ENCODE measurements around the gene SLC22A3. TPM values are rescaled to one million over a fixed set of nuclear protein-coding genes. Genes with fewer than 3 reads are reported as not detected.
A peak's percentile ranks its signal among the peaks of the same experiment; 100 is the strongest.
"Not testable (repeated sequence)": the region's sequence is repeated elsewhere in the genome, so short reads cannot be mapped to it uniquely, and the experiment has no call there.

Gene SLC22A3
- total RNA-seq, 1 experiment from 2014 or later: 0.09 TPM

DNA sequence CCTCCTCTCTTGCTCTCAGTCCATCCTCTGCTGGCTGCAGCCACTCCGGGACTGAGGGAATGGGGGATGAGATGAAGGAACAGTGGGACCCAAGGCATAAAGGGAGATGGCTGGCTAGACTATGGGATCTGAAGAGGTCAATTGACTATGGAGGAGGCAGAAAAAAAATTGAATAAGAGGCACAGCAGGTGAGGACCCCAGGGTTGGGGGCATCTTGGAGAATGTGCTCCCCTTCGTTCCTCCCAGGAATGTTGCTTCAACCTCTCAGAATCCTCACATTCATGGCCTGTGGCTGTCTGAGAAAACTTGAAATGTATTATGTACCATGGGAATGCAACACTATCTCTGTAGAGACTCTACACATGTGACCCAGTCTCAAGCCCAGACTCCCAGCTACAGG is 121.0 kb downstream of the SLC22A3 start:
- H3K4me1 Mint-ChIP-seq (ENCODE audit: insufficient read depth, unreplicated experiment): no peaks in the 10 kb centered on the region
- TF ChIP-seq, protein P1, sequence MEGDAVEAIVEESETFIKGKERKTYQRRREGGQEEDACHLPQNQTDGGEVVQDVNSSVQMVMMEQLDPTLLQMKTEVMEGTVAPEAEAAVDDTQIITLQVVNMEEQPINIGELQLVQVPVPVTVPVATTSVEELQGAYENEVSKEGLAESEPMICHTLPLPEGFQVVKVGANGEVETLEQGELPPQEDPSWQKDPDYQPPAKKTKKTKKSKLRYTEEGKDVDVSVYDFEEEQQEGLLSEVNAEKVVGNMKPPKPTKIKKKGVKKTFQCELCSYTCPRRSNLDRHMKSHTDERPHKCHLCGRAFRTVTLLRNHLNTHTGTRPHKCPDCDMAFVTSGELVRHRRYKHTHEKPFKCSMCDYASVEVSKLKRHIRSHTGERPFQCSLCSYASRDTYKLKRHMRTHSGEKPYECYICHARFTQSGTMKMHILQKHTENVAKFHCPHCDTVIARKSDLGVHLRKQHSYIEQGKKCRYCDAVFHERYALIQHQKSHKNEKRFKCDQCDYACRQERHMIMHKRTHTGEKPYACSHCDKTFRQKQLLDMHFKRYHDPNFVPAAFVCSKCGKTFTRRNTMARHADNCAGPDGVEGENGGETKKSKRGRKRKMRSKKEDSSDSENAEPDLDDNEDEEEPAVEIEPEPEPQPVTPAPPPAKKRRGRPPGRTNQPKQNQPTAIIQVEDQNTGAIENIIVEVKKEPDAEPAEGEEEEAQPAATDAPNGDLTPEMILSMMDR (IDR thresholded peaks at IDR 0.05; ENCODE audit: unreplicated experiment): no peak
- H3K4me3 Mint-ChIP-seq (ENCODE audit: unreplicated experiment): no peak overlapping the region
- H3K27ac Mint-ChIP-seq (ENCODE audit: low read depth, unreplicated experiment): no peak overlapping the region
- DNase-seq (ENCODE audit: unreplicated experiment): no peak
- H3K36me3 Mint-ChIP-seq (ENCODE audit: insufficient read depth, unreplicated experiment): no peaks in the 10 kb centered on the region
- ChIA-PET POLR2A (no interaction called here), CTCF (interaction anchor here (0.6 kb wide), 1 partner anchor 13 kb away, joined by 3 read pairs; no protein-coding TSS in a partner anchor)
- no TSS peak for BruUV-seq (replicated peaks)
- no peaks in the 10 kb centered on the region for H3K9me3 Mint-ChIP-seq (ENCODE audit: unreplicated experiment)
- intact Hi-C loops (cut with micrococcal nuclease): no loop called here
- H3K27me3 Mint-ChIP-seq (ENCODE audit: insufficient read depth, unreplicated experiment): no peaks in the 10 kb centered on the region

DNA sequence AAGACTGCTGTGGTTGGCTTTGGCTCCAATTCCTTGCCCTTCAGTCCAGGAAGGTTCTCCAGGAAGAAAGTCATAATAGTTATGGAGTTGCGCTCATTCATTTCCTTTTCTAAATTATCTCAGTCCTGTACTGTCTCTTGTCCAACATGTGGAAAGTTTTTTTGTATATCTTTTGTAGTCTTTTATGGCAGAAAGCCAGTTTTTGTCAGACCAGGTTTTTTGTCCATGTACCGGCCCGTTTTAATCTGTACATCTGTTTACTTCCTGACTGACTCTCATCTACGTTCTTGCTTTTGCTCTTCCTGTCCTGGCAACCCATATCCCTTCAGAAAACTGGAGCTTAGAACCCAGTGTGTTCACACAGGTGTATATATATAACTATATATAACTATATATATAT is 127.9 kb downstream of the SLC22A3 start:
- BruUV-seq (replicated peaks); intact Hi-C loops (cut with micrococcal nuclease); H3K4me3 Mint-ChIP-seq (ENCODE audit: unreplicated experiment); POLR2A ChIA-PET; H3K4me1 Mint-ChIP-seq (ENCODE audit: insufficient read depth, unreplicated experiment); H3K27me3 Mint-ChIP-seq (ENCODE audit: insufficient read depth, unreplicated experiment); H3K27ac Mint-ChIP-seq (ENCODE audit: low read depth, unreplicated experiment); H3K36me3 Mint-ChIP-seq (ENCODE audit: insufficient read depth, unreplicated experiment); H3K9me3 Mint-ChIP-seq (ENCODE audit: unreplicated experiment); DNase-seq (ENCODE audit: unreplicated experiment); CTCF ChIA-PET: not testable (repeated sequence)

DNA sequence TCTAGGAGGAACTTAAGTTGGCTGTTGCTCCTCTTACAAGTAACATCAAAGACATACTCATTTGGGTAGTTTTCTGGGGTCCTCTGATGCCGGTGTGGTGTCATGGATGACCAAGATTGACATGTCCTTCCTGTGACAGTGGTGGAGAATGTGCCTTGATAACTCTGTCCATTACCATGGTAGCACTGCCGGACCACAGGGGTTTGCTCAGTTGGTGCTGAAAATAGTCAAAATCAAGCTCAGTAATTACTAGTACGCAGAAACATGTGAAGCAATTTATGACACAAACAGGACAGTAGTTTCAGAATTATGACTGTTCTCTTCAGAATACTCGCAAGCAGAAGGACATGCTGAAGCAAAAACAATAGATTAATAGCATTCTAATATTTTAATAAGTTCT is 128.9 kb downstream of the SLC22A3 start:
- DNase-seq (ENCODE audit: unreplicated experiment); H3K27me3 Mint-ChIP-seq (ENCODE audit: insufficient read depth, unreplicated experiment); BruUV-seq (replicated peaks); H3K27ac Mint-ChIP-seq (ENCODE audit: low read depth, unreplicated experiment); intact Hi-C loops (cut with micrococcal nuclease); H3K4me3 Mint-ChIP-seq (ENCODE audit: unreplicated experiment); CTCF ChIA-PET; H3K36me3 Mint-ChIP-seq (ENCODE audit: insufficient read depth, unreplicated experiment); H3K4me1 Mint-ChIP-seq (ENCODE audit: insufficient read depth, unreplicated experiment): not testable (repeated sequence)
- H3K9me3 Mint-ChIP-seq (ENCODE audit: unreplicated experiment): peaks cover 11% of the 10 kb centered on the region
- POLR2A ChIA-PET: interaction anchor here (0.7 kb wide), 1 partner anchor 1092 kb away, joined by 3 read pairs; no protein-coding TSS in a partner anchor

DNA sequence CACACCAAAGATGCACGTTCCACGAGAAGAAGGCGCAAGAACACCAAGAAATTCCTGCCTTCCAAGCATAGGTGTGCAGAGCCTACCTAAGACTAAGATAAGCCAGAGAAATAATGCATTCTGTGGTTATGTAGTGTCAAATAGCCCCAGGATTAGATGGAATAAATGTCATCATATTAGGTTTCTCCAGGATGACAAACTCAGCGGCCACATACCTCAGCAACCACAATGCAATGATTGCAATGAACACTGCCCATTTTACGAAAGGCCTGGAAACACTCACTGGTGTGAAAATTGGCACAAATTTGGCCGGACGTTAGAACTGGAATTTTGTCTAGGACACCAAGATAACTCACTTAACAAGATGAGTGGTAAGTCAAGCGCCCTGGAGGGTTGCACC is 129.7 kb downstream of the SLC22A3 start:
- ChIA-PET POLR2A (no interaction called here), CTCF (no interaction called here)
- BruUV-seq (replicated peaks): no TSS peak
- Mint-ChIP-seq H3K4me3 (ENCODE audit: unreplicated experiment) (no peak overlapping the region), H3K27me3 (ENCODE audit: insufficient read depth, unreplicated experiment) (no peaks in the 10 kb centered on the region), H3K36me3 (ENCODE audit: insufficient read depth, unreplicated experiment) (peaks cover 11% of the 10 kb centered on the region), H3K27ac (ENCODE audit: low read depth, unreplicated experiment) (no peak overlapping the region), H3K4me1 (ENCODE audit: insufficient read depth, unreplicated experiment) (peaks cover 7% of the 10 kb centered on the region), H3K9me3 (ENCODE audit: unreplicated experiment) (peaks cover 17% of the 10 kb centered on the region)
- peak; percentile 69 for DNase-seq (ENCODE audit: unreplicated experiment)
- TF ChIP-seq, protein P1 (IDR thresholded peaks at IDR 0.05; ENCODE audit: unreplicated experiment): no peak
- intact Hi-C loops (cut with micrococcal nuclease): no loop called here

DNA sequence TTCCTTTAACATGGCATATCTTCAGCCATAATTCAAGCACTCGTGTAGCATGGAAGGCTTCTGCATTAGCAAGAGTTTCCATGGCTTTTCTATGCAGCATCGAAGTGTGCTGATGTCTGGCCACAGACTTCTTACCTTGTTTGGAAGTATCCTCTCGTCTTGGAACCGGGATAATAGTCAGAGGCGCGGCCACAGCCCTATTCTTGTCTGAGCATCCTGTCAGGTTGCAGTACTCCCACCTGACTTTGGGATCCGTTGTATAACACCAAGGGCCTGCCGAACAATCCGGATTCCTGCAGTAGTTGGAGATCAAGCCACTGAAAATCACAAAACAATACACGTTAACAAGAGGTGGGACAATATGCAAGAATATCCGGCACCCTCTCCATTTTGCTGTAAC is 138.9 kb downstream of the SLC22A3 start:
- Mint-ChIP-seq H3K36me3 (ENCODE audit: insufficient read depth, unreplicated experiment) (peaks cover 5% of the 10 kb centered on the region), H3K27ac (ENCODE audit: low read depth, unreplicated experiment) (no peak overlapping the region), H3K4me1 (ENCODE audit: insufficient read depth, unreplicated experiment) (no peaks in the 10 kb centered on the region), H3K4me3 (ENCODE audit: unreplicated experiment) (no peak overlapping the region), H3K27me3 (ENCODE audit: insufficient read depth, unreplicated experiment) (no peaks in the 10 kb centered on the region), H3K9me3 (ENCODE audit: unreplicated experiment) (peaks cover 6% of the 10 kb centered on the region)
- DNase-seq (ENCODE audit: unreplicated experiment): no peak
- intact Hi-C loops (cut with micrococcal nuclease): no loop called here
- CTCF ChIA-PET: interaction anchor here (1.5 kb wide), 1 partner anchor 47 kb away, joined by 5 read pairs; no protein-coding TSS in a partner anchor
- BruUV-seq (replicated peaks): no TSS peak
- POLR2A ChIA-PET: no interaction called here
- TF ChIP-seq, protein P1 (IDR thresholded peaks at IDR 0.05; ENCODE audit: unreplicated experiment): no peak

All from MCF 10A (cell line).